GM15510 (cell line): ENCODE results near the gene CMC1.

Experiments used
- POLR2A ChIP-seq: IDR thresholded peaks from 3 replicates; pipeline ENCODE4 v1.6.1; 2011; ENCODE audit warnings: borderline replicate concordance; ENCODE audit not compliant: insufficient read length; ENCODE audit errors: extremely low read depth

The CMC1 gene

DNA sequence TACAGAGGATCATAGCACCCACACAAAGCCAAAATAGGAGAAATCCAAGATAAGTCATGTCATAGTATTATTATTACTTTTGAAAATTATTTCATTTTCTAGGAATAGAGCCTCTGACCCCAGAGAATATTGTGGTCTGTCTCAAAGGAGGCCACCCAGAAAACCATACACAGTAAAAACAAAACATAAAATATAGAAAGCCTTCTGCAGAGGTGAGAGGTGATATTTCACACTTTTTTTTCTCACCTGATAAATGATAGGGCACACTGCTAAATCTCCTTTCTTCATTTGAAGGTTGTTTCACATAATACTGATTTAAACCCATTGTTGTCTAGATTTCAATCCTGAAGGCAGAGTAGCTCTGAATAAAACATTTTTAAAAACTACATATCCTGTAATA is 7.0 kb upstream of the CMC1 start:
- TF ChIP-seq POLR2A = no peak

DNA sequence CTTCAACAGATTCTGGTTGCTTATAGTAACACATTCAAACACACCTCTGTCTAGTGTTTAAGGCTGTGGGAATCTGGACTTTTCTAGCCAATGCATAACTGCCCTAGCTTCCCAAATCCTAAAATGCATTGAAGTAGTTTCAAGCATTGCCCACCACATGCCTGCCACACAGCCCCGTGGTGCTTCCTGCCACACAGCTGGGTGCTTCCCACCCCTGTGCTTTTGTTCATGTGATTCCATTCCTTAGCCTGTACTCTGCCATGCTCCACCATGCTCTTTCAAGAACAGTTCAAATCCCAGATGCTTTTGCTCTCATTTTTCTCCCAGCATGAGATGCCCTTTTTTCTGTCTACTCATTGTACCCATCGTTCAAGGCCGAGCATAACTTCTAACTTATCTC is 2.3 kb upstream of the CMC1 start:
- no peak for TF ChIP-seq POLR2A

DNA sequence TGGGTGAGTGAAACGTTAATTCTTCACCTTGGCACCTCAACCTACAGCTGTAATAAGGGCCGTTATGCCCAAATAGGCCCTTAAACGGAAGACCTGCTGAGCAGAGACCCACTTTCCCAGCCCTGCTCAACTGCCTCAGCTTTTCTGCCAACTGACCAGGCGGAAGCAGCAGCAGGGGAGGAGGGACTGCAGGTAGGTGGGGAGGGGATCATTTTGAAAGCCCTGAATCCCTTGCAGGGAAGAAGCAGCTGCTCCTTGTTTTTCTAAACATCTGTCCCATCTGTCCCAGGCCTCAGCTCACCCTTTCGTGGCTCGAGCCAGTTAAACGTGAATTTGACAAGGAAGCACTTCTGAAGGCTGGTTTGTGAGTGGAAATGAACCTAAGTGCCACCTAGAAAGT is 978 bp upstream of the CMC1 start:
- no peak for TF ChIP-seq POLR2A

DNA sequence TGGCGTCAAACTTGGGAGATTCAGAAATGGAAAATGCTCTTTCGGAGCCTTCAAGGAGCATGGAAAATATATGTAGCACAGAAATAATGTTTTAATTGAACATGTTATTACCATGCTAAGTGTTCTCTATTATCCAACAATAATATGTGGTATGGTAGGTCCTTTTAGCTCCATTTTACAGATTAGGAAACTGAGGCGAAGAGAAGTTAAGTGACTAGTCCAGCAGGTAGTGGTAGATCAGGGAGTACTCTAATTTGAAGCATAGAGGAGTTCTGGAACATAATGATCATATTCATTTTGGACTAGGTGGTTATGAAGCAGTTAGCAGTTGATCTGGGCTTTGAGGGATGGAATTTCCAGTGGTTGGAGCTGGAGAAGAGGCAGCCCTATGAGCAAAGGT is 1.1 kb downstream of the CMC1 start:
- TF ChIP-seq POLR2A = no peak

DNA sequence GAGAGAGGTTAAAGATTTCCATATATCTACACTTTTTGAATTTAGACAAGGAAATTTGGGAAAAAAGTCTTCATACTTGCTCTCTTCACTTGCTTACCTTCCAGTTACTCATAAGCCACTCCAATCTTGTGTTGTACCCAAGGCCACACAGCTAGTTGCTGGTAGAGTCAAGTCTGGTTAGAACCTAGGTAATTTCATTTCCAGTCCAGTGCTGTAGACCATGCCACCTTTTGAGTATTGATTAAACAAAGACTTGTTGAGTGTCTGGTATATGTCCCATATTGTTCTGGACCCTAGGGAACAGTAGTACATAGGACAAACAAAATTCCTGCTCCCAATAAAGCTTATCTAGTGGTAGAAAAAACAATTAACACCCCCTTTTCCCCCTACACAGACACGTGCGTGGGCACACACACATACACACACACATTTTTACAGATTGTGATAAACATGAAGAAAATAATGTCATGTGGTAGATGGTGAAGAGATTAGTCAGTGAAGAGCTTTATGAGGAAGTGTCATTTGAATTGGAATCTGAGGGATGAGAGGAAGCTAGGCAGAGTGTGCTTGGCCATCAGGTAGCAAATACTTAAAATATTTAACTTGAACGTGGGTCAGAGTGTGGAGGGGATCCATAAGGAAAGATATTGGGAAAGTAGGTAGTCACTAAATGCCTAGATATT is 2.1 kb downstream of the CMC1 start:
- TF ChIP-seq POLR2A = no peak

DNA sequence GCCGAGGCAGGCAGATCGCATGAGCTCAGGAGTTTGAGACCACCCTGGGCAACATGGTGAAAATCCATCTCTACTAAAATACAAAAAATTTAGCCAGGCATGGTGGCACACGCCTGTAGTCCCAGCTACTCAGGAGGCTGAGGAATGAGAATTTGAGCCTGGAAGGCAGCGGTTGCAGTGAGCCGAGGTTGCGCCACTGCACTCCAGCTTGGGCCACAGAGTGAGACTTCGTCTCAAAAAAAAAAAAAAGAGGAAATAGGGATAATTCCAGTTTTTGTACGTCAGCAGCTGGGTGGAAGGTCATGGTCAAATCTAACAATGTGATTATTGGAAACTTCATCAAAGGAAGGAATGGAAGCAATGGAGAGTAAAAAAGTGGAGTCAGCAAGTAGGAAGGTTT is 3.1 kb downstream of the CMC1 start:
- no peak for TF ChIP-seq POLR2A

DNA sequence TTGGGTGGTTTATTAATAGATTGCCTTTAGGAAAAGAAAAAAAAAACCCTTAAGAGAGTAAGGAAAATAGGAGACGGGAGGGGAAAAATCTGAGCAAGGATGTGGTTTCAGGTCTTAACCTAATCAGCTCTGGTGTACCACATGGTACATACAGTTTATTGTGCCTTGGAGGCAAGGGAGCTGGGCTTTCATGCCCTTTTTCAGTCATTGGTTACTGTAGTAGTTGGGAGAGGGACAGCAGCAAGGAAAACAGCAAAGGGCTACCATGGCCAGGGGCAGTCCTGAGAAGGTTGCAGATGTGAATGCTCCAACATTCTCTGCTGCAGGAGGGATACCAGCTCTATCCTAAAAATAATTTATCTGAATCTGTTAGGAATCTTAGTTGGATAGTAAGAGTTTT is 5.9 kb downstream of the CMC1 start:
- TF ChIP-seq POLR2A = no peak

DNA sequence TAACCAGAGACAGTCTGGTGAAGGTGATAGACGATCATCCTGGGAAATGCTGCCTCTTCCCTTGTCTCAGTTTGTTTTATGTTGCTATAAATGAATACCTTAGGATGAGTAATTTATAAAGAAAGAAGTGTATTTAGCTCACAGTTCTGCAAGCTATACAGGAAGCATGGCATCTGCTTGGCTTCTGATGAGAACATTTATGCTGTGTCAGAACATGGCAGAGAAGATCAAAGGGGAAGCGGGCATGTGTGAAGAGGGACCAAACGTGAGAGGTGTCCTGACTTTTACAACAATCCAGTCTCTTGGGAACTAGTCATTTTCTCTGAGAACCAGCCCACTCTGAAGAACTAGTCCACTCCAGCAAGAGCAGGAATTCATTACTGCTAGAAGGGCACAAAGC is 9.6 kb downstream of the CMC1 start:
- TF ChIP-seq POLR2A = no peak

DNA sequence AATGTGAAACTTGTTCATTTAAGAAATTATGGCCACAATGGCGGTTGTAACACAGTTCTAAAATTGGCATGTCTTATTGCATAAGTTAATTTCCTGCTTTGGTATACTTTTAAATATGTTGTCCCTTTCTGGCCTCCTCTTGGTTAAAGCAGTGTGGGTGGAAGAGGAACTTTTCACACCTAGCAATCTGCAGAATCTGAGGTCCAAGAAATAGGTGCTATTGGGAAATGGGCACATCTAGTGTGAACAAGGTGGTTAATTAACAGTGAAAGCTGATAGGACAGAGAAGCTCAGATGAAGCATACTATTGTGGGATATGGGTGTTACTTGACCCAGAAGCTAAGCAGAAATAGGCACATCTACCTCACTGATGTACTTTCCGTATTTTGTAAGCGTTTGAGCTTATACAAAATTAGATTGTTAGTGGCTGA is 10.6 kb downstream of the CMC1 start:
- no peak for TF ChIP-seq POLR2A

DNA sequence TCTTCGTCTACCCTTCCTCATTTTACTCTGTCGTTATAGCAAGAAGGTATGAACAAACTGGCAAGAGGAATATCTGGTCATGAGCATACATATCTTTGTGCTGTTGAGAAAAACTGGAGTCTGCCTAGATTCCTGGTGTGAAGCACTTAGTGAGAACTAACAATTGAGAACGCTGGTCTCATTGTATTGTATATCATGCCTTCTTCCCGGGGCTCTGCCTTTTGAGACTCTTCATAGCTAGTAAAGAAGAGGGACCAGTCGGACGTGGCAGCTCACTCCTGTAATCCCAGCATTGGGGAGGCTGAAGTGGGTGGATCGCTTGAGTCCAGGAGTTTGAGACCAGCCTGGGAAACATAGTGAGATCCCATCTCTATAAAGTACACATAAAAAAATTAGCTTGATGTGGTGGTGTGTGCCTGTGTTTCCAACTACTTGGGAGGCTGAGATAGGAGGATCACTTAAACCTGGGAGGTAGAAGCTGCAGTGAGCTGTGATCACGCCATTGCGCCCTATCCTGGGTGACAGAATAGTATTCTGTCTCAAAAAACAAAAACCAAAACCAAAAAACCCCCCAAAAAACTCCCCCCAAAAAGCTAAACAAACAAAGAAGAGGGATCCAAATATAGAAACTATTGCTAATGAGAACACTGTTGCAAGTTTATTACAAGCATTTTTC is 11.8 kb downstream of the CMC1 start:
- TF ChIP-seq POLR2A = no peak

DNA sequence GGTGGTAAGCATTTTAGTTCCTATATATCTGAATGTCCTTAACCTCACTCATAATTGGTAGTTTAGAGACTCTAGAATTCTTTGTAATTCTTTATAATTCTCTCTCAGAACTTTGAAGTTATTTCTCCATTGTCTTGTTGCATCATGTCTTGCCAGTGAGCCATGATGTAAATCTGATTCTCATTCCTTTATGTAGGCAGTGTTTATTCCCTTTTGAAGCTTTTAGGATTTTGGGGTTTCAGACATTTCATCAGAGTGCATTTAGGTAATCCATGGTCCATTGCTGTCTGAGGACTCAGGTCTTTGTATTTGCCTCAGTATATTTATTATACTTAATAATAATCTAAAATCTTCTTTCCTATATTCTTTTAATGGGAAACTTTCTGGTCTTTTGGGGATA is 20.6 kb downstream of the CMC1 start:
- no peak for TF ChIP-seq POLR2A

DNA sequence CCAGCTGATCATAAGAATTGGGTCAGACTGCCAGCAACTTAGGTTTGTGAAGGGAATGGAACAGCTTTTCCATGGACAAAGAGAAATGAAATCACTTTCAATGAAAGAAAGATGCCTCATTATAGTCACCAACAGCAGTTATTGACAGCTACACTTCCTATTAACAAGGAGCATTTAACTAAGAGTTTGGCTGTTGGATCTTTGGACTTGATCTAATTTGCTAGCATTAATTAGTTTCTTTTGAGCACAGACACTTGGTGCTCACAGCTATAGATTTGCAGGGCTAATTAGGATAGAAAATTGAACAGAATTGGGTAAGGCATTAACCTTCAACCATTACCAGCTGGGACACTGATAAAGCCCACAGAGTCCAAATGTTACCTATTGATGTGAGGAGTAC is 24.2 kb downstream of the CMC1 start:
- no peak for TF ChIP-seq POLR2A

DNA sequence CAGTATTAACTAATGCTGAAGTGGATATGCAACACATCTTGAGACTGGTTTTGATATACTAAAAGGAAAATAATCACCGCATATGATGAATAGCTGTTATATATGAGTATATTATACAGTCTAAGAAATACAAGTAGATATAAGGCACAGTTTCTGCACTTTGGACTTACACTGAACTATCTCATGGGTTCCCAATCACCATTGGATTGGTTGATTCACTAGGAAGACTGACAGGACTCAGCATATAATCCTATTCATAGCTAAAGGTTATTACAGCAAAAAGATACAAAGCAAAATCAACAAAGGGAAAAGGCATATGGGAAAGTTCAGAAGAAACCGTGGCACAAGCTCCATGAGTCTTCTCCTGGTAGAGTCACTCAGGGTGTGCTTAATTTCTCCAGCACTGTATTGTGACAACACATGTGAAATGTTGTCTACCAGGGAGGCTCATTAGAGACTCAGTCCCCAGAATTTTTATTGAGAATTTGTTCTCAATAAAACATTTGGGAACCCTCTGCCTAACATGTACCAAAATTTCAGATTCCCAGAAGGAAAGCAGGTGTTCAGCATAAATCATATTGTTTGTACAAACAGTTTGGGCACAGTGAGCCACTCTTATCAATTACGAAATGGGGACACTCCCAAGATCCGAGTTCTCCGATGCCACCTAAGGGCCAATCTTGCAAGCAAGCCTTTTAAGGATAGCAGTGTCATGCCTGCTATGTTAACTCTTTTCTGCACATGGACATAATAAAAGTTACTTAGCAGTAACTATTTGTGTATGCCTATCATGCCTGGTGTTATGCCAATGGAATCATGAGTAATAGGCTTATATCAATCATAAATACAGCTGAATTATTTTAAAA is 26.8 kb downstream of the CMC1 start:
- no peak for TF ChIP-seq POLR2A

DNA sequence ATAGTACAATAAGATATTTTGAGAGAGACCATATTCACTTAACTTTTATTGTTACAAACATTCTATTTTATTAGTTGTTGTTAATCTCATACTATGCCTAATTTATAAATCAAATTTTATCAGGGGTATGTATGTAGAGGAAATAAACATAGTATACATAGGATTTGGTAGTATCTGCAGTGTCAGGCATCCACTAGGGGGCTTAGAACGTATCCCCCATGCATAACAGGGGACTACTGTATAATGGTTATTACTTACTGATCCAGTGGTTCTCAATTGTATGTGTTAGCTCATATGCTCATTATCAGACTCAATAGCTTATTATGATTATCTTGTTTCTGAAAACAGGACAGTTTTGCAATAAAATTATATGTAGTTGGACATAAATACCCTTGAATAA is 27.6 kb downstream of the CMC1 start:
- no peak for TF ChIP-seq POLR2A

DNA sequence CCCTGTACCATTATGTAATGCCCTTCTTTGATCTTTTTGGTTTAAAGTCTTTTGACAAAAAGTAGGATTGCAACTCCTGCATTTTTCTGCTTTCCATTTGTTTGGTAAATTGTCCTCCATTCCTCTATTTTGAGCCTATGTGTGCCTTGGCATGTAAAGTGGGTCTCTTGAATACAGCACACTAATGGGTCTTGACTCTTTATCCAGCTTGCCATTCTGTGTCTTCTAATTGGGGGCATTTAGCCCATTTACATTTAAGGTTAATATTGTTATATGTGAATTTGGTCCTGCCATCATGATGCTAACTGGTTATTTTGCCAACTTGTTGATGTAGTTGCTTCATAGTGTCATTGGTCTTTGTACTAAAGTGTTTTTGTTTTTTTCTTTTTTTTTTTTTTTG is 32.4 kb downstream of the CMC1 start:
- no peak for TF ChIP-seq POLR2A
